ENCODE data around the gene SFPQ. TPM values are rescaled to one million over a fixed set of nuclear protein-coding genes. Genes with fewer than 3 reads are reported as not detected.

The SFPQ gene
- total and polyA plus RNA-seq, 3 donors from 2014 or later = 297 to 436 (median 417) TPM

DNA sequence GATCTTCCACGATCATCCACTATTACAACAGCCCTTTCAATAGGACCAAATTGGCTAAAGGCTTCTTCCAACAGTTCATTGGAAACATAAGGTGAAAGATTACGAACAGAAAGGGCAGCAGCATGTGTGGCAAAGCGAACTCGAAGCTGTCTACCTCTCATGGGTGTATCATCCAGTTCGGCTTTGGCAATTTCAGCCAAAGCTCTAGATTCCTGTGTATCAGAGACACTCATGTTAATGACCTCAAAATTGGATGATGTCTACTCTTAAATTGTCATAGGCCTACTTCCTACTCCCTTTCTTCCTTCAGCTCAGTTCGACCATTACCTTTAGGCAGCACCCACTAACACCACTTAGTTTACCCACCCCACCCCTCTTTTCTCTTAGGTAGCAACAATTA, 2.2 kb downstream of the SFPQ start:
- Histone ChIP-seq H3K27me3 (no peaks in the 10 kb centered on the region), H3K27ac (peak overlapping the region; percentile 99 to 100), H3K36me3 (ENCODE audit: low read depth, missing control alignments) (peaks cover 6% of the 10 kb centered on the region), H3K4me3 (peak overlapping the region; percentile 100), H3K4me1 (peaks cover 43% of the 10 kb centered on the region), H3K9me3 (no peaks in the 10 kb centered on the region)
- no peak for TF ChIP-seq POLR2A (IDR thresholded peaks at IDR 0.05)
- TF ChIP-seq, protein P1, sequence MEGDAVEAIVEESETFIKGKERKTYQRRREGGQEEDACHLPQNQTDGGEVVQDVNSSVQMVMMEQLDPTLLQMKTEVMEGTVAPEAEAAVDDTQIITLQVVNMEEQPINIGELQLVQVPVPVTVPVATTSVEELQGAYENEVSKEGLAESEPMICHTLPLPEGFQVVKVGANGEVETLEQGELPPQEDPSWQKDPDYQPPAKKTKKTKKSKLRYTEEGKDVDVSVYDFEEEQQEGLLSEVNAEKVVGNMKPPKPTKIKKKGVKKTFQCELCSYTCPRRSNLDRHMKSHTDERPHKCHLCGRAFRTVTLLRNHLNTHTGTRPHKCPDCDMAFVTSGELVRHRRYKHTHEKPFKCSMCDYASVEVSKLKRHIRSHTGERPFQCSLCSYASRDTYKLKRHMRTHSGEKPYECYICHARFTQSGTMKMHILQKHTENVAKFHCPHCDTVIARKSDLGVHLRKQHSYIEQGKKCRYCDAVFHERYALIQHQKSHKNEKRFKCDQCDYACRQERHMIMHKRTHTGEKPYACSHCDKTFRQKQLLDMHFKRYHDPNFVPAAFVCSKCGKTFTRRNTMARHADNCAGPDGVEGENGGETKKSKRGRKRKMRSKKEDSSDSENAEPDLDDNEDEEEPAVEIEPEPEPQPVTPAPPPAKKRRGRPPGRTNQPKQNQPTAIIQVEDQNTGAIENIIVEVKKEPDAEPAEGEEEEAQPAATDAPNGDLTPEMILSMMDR (IDR thresholded peaks at IDR 0.05) = no peak
- no peak for DNase-seq
- WGBS, 2 donors = 2 to 6% methylated on average over 6 of the region's 6 CpGs
- intact Hi-C loops (cut with DNase I; ENCODE audit: low total_unique reads) = loop anchor here (5.0 kb wide), 1 partner anchor 158 kb away; the partner anchor contains the start of gene ZMYM6

DNA sequence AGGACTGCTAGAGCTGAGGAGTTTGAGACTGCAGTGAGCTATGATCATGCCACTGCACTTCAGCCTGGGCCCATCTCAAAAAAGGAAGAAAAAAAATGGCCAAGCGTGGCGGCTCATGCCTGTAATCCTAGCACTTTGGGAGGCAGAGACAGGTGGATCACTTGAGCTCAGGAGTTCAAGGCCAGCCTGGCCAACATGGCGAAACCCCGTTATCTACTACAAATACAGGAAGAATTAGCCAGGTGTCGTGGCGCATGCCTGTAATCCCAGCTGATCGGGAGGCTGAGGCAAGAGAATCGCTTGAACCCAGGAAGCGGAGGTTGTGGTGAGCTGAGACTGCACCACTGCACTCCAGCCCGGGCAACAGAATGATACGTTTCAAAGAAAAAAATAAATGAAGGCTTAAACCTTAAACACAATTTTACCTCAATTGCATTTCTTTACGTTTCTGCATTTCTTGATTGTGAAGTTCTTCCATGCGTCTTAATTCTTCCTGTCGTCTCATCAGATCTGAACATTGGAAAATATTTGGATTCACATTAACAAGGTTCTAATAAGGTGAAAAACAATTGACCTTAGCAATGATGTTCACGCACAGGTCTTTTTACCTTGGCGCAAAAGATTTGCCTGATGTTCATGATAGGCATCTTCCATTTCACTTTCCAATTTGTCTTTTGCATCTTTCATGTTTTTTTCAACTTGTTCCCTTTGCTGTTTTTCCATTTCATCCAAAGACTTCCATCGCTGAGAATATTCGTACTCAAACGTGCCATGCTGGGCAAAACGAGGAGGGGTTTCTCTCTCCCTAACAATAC, 4.2 kb downstream of the SFPQ start:
- TF ChIP-seq, protein P1 (IDR thresholded peaks at IDR 0.05) = no peak
- no peak for TF ChIP-seq POLR2A (IDR thresholded peaks at IDR 0.05)
- DNase-seq = no peak
- WGBS, 2 donors = 59 to 71% methylated on average over 20 of the region's 20 CpGs
- no peak overlapping the region for H3K4me3 ChIP-seq
- H3K4me1 ChIP-seq = peaks cover 41% of the 10 kb centered on the region
- no peaks in the 10 kb centered on the region for H3K27me3 ChIP-seq
- peaks cover 6% of the 10 kb centered on the region for H3K36me3 ChIP-seq (ENCODE audit: low read depth, missing control alignments)
- no peak overlapping the region for H3K27ac ChIP-seq
- H3K9me3 ChIP-seq = no peaks in the 10 kb centered on the region
- intact Hi-C loops (cut with DNase I; ENCODE audit: low total_unique reads) = no loop called here

DNA sequence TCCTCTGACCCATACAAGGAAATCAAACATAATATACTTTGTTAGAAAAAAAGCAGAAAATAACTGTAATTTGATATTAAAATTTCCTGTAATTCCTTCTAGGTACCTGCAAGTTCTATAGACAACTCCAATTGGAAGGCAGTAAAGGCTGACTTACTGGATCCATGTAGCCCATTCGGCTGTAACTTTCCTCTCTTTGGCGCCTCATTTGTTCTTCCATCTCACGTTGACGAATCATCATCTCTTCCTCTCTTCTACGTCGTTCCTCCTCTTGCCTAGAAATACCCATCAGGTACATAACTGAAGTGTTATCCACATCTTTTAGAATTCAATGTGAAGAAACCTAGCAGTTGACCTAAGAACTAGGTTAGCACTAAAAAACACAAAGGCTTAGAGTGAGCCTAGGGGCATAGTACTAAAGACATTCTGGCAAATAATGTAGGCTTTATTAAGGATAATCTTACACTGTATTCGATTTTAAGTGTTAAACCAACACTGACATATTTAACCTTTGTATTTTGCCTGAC, 5.1 kb downstream of the SFPQ start:
- TF ChIP-seq, protein P1 (IDR thresholded peaks at IDR 0.05) = no peak
- TF ChIP-seq POLR2A (IDR thresholded peaks at IDR 0.05) = no peak
- intact Hi-C loops (cut with DNase I; ENCODE audit: low total_unique reads) = no loop called here

DNA sequence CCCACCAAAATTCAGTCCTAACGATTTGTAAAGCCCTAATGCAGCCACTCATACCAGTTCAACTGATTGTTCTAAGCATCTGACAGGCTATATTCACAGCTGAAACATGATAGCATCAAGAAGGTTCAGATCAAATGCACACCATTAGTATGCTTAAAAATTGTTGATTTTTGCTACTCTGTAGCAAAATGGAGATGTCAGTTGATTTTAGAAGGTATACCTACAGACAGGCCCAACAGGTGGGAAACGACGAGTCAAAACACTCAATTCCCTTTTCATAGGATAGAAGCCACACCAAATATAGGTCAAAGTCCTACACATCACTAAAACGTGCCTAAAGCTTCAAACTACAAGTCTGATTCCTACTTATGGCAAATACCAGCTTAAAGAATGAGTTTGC, 6.7 kb downstream of the SFPQ start:
- Histone ChIP-seq H3K27ac (no peak overlapping the region), H3K27me3 (no peaks in the 10 kb centered on the region), H3K9me3 (no peaks in the 10 kb centered on the region), H3K36me3 (ENCODE audit: low read depth, missing control alignments) (peaks cover 6% of the 10 kb centered on the region), H3K4me3 (no peak overlapping the region), H3K4me1 (peaks cover 37% of the 10 kb centered on the region)
- intact Hi-C loops (cut with DNase I; ENCODE audit: low total_unique reads) = no loop called here
- WGBS, 2 donors = 46 to 52% methylated on average over 4 of the region's 4 CpGs
- TF ChIP-seq, protein P1 (IDR thresholded peaks at IDR 0.05) = no peak
- TF ChIP-seq POLR2A (IDR thresholded peaks at IDR 0.05) = no peak
- DNase-seq = no peak

More for the DNA sequence above, 5.1 kb downstream of the SFPQ start:
- H3K36me3 ChIP-seq (ENCODE audit: low read depth, missing control alignments) = peaks cover 6% of the 10 kb centered on the region
- no peaks in the 10 kb centered on the region for H3K27me3 ChIP-seq
- H3K9me3 ChIP-seq = no peaks in the 10 kb centered on the region
- no peak overlapping the region for H3K4me3 ChIP-seq
- H3K4me1 ChIP-seq = peaks cover 37% of the 10 kb centered on the region
- 63 to 74% methylated on average over 7 of the region's 7 CpGs for WGBS, 2 donors
- H3K27ac ChIP-seq = no peak overlapping the region
- DNase-seq = no peak

All from testis (tissue), 3 donors.